Endothelial cell (in vitro differentiated cells): ENCODE data around the gene PLPPR1. TPM values are rescaled to one million over a fixed set of nuclear protein-coding genes. Genes with fewer than 3 reads are reported as not detected.

Experiments used
- DNase-seq: peaks from one replicate; pipeline ENCODE4 v3.0.0; 2021; ENCODE audit warnings: low spot score
- H3K27ac Mint-ChIP-seq: one replicate; pipeline ENCODE4 v1.8.0; 2021; ENCODE audit warnings: mixed read lengths, inconsistent platforms; ENCODE audit not compliant: unreplicated experiment
- H3K27me3 Mint-ChIP-seq: one replicate; pipeline ENCODE4 v1.8.0; 2021; ENCODE audit warnings: mild to moderate bottlenecking, moderate library complexity, mixed read lengths, inconsistent platforms; ENCODE audit not compliant: unreplicated experiment
- H3K36me3 Mint-ChIP-seq: one replicate; pipeline ENCODE4 v1.8.0; 2021; ENCODE audit warnings: mild to moderate bottlenecking, low read depth, mixed read lengths, inconsistent platforms; ENCODE audit not compliant: unreplicated experiment
- H3K4me1 Mint-ChIP-seq: one replicate; pipeline ENCODE4 v1.8.0; 2021; ENCODE audit warnings: mild to moderate bottlenecking, mixed read lengths, inconsistent platforms; ENCODE audit not compliant: unreplicated experiment
- H3K4me3 Mint-ChIP-seq: one replicate; pipeline ENCODE4 v1.8.0; 2021; ENCODE audit warnings: mild to moderate bottlenecking, mixed read lengths, inconsistent platforms; ENCODE audit not compliant: unreplicated experiment
- H3K9me3 Mint-ChIP-seq: one replicate; pipeline ENCODE4 v1.8.0; 2021; ENCODE audit warnings: mixed read lengths, inconsistent platforms; ENCODE audit not compliant: unreplicated experiment
- CTCF ChIP-seq: fragments of 200-600 bp; sonication (generic); IDR thresholded peaks from one replicate; pipeline ENCODE4 v1.5.0; 2021; ENCODE audit warnings: antibody characterized with exemption; ENCODE audit not compliant: unreplicated experiment
- total RNA-seq: library from RNA; stranded (reverse); fragmentation: NEBNext Ultra II Directional; extraction: Animal tissue kit (Norgen Biotek cat#: 25700); gene quantifications from one replicate; pipeline ENCODE4 v1.2.1, GENCODE V29; 2021; ENCODE audit not compliant: unreplicated experiment

Gene PLPPR1
- total RNA-seq, 1 donor from 2014 or later = 0.15 TPM

- Mint-ChIP-seq H3K27me3 (peaks cover 3% of the 10 kb centered on the region), H3K36me3 (no peaks in the 10 kb centered on the region), H3K4me3 (no peak overlapping the region), H3K27ac (no peak overlapping the region), H3K4me1 (peaks cover 6% of the 10 kb centered on the region), H3K9me3 (no peaks in the 10 kb centered on the region)
- no peak for TF ChIP-seq CTCF
- no peak for DNase-seq
Measured at GRCh38 chr9:101268426-101268825, 239.9 kb downstream of the PLPPR1 start.

- DNase-seq = no peak
- Mint-ChIP-seq H3K9me3 (no peaks in the 10 kb centered on the region), H3K27ac (no peak overlapping the region), H3K4me3 (no peak overlapping the region), H3K27me3 (peaks cover 3% of the 10 kb centered on the region), H3K4me1 (peaks cover 6% of the 10 kb centered on the region), H3K36me3 (no peaks in the 10 kb centered on the region)
- TF ChIP-seq CTCF = no peak
Measured at GRCh38 chr9:101269591-101270283, 241.2 kb downstream of the PLPPR1 start.

GRCh38 chr9:101270302-101270701, 241.8 kb downstream of the PLPPR1 start:
- no peaks in the 10 kb centered on the region for H3K9me3 Mint-ChIP-seq
- peaks cover 3% of the 10 kb centered on the region for H3K27me3 Mint-ChIP-seq
- H3K4me1 Mint-ChIP-seq = peaks cover 6% of the 10 kb centered on the region
- DNase-seq = no peak
- TF ChIP-seq CTCF = no peak
- no peak overlapping the region for H3K27ac Mint-ChIP-seq
- H3K36me3 Mint-ChIP-seq = no peaks in the 10 kb centered on the region
- no peak overlapping the region for H3K4me3 Mint-ChIP-seq

GRCh38 chr9:101271102-101271501, 242.6 kb downstream of the PLPPR1 start:
- Mint-ChIP-seq H3K27ac (no peak overlapping the region), H3K9me3 (no peaks in the 10 kb centered on the region), H3K27me3 (peaks cover 3% of the 10 kb centered on the region), H3K36me3 (no peaks in the 10 kb centered on the region), H3K4me3 (no peak overlapping the region), H3K4me1 (peaks cover 6% of the 10 kb centered on the region)
- no peak for TF ChIP-seq CTCF
- no peak for DNase-seq

GRCh38 chr9:101274971-101275768, 246.6 kb downstream of the PLPPR1 start:
- no peak for DNase-seq
- no peaks in the 10 kb centered on the region for H3K36me3 Mint-ChIP-seq
- no peaks in the 10 kb centered on the region for H3K9me3 Mint-ChIP-seq
- H3K27me3 Mint-ChIP-seq = peaks cover 3% of the 10 kb centered on the region
- H3K4me3 Mint-ChIP-seq = no peak overlapping the region
- peaks cover under 1% of the 10 kb centered on the region for H3K4me1 Mint-ChIP-seq
- no peak for TF ChIP-seq CTCF
- no peak overlapping the region for H3K27ac Mint-ChIP-seq
